T-helper 1 cell (primary cell): ENCODE results near the gene UPK3A.
"Not testable (repeated sequence)": the region's sequence is repeated elsewhere in the genome, so short reads cannot be mapped to it uniquely, and the experiment has no call there.

Experiments
- DNase-seq, 5 donors: peaks; one replicate each; pipeline ENCODE4 v3.0.0-alpha.2; 2012 to 2020

UPK3A gene

DNA sequence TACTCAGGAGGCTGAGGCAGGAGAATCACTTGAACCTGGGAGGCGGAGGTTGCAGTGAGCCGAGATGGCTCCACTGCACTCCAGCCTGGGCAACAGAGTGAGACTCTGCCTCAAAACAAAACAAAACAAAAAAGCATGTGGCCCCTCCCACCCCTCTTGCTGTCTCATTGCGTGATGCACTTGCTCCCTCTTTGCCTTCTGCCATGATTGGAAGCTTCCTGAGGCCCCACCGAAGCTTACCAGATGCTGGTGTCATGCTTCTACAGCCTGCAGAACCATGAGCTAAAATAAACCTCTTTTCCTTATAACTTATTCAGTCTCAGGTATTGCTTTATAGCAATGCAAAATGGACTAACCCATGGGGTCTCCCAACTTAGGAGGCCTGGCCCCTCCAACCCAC is 26.8 kb upstream of the UPK3A start:
- not testable (repeated sequence) for DNase-seq

DNA sequence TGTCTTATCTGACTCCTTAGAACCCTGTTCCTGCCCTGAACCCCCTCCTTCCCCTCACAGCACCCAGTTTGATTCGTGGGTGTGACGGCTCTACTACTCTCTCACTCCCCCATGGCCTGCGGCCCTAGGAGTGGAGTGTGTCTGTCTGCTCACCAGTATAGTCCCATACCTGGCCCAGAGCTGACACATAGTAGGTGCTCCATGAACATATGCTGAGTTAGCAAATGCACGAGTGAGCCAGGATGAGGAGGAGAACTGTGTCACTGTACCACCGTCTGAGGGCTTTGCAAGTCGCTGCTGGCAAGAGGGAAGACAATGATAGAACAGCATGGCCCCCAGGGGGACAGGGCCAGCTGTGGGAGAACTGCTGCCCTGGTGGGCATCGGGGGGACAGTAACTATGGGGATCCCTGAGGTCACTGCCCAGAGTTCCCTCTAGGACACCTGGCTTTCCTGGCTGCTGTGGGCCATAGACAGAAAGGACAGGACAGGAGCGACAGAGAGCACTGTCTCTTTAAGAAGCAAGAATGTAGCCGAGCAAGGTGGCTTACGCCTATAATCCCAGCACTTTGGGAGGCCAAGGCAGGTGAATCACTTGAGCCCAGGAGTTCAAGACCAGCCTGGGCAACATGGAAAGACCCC is 24.9 kb upstream of the UPK3A start:
- no peak for DNase-seq

DNA sequence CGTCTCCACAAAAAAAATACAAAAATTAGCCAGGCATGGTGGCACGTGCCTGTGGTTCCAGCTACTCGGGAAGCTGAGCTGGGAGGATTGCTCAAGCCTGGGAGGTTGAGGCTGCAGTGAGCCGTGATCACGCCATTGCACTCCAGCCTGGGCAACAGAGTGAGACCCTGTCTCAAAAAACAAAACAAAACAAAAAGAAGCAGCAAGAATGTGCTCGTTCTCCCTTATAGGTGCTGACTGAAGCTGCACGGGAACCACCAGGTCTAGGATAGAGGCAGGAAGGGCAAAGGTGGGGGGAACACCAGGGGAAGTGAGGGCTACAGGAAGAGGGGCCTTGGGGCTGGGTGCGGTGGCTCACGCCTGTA is 24.4 kb upstream of the UPK3A start:
- not testable (repeated sequence) for DNase-seq

DNA sequence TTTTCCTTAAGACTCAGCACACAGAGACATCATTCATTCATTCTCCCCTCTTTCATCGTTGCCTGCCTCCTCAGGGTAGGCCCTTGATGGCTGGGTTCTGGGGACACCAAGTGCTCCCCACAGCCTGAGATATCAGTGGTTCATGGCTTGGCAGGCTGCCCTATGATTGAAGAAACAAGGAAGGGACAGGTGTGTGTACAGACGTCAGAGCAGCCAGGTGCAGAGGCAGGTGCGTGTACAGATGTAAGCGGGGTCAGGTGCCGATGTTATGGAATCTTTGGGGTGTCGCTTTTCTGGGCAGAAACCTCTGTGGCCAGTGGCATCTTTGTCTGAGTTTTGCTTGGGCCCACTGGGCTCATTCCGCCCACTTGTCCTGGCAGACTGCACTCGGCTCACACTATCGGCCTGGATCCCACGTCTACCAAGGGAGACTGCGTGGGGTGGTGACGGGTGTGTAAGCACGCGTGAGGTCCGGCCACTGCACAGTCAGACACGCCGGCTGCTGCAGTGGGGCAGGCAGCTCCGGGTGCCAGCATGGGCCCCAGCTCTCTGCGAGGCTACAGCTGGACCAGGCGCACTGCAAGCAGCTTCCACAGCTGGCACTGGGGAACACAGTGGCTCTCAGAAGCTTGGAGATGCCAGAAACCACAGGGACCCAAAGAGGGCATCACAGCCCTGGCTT is 23.2 kb upstream of the UPK3A start:
- no peak for DNase-seq

DNA sequence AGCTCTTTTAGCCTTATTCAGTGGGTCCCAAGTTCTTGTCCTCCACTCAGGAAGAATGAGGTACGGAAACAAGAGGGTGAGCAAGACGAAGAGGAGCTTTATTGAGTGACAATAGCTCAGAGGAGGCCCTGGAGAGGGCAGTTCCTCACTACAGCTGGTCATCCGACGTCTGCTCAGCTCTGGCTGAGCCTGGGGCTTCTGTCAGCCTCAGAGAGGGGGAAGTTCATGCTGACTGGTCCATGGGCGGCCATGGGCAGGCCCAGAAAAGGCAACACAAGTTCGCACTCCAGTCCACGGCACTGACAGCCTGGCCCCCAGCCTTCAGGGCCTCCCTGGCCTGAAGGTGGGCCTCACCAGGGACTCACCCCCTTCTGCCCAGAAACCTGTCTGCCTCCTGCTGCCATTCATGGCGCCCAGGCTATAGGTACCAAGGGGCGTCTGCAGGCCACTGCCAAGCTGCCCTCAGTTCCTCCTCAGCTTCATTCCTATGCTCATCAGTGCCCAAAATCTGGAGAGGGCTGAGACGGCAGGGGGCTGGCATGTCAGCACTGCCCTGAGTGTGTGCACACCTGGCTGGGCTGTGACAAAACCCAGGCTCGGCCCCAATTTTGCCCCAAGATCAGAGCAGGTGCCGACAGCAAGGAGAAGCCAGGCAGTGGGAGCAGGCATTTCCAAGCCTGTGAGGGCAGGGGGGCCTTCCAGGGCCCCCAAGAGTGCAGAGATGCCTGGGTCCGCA is 22.4 kb upstream of the UPK3A start:
- no peak for DNase-seq

DNA sequence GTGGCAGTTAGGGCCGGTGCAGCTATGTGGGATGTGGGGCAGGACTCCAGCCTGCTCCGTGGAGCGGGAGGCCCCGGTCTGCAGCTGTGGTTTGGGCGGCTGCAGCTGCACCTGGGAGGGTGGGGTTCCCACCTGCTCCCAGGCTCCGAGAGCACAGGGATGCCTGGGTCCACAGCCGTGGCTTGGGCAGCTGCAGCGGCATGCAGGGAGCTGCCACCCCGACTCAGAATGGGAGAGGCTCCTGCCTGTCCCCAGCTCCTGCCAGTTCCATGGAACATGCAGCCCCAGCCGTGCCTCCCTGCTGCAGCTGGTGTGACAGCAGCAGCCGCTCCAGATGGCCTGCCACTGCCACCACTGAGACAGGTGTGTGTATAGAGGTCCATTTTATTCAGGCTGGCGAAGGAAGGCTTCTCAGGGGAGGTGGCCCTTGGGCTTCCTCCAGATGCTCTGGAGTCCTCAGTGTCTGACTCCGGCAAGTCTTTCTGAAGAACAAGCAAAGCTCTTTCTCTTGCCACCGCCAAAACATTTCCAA is 21.8 kb upstream of the UPK3A start:
- no peak for DNase-seq

DNA sequence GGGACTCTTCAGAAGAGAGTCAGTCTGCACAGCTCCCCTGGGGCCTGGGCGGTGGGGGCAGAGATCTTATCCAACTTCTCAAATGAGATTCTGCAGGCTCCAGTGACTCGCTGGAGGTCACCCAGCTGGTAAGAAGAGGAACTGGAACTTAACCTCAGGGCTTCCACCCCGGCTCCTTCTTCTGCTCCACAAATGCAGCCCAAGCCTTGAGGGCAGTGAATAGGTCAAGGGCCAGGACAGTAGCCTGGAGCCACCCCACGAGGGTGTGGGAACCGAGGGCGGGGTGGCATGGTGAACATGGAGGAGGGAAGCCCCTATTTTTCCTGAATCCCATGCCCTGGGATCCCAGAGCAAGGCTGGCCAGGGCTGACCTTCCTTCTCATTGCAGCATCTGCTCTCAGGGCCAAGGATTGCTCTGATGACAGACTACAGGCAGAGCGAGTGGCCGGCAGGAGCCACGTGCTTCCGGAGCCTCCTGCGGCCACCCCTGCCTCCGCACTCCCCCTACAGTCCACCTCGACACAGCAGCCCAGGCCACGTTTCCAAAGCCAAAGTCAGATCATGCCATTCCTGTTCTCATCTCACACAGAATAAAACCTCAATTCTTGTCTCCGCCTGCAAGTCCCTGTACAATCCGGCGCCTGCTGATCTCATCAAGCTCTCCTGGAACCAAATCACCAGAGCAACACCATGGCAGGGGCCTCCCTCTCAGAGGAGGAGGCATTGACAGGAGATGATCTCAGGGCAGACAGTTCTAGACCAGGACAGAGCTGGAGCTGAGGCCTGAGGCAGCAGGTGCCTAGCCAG is 21.1 kb upstream of the UPK3A start:
- DNase-seq = no peak

DNA sequence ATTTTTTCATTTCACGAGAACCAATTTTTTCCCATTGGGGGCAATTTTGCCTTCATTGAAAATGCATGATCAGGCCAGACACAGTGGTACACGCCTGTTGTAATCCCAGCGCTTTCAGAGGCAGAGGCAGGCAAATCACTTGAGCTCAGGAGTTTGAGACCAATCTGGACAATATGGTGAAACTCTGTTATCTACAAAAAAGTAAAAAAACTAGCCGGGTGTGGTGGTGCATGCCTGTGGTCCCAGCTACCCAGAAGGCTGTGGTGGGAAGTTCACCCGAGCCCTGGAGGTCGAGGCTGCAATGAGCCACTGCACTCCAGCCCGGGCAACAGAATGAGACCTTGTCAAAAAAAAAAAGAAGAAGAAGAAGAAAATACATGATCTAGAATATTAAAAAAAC is 19.2 kb upstream of the UPK3A start:
- DNase-seq = no peak

DNA sequence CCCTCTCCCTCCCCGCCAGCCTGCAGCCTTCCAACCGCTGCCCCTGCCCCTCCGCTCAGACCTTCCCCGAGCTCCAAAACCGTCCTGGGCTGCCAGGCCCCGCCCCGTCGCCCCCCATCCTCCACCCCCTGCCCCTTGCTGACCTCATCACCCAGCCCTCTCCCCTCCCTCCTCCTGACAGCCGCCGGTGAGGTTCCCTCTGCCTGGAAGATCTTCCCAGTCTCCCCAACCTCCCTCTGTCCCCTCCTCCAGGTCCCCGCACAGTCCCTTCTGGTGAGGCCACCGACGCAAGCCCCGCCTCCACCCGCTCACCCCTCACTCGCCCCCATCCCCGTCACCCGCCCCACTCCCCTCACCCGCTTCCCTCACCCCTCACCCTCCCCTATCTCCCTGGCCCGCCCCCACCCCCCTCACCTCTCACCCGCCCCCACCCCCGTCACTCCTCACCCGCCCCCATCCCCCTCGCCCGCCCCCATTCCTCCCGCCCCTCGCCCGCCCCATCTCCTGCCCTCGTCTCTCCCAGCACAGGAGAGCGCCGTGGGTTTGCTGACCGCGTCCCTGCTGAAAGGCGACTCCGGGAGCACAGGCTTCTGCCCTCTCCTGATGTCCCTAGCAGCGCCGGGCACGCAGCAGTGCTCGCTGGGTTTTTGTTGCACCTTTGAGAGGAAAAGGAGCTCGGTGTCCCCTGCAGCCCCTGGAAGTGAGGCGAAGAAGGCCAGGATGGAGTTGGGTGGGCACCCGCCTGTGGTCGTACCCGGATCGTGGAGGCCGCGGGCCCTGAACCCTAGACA is 16.4 kb upstream of the UPK3A start:
- DNase-seq = peak in 4 of 5 donors; percentile 8 to 26 (median 20)

DNA sequence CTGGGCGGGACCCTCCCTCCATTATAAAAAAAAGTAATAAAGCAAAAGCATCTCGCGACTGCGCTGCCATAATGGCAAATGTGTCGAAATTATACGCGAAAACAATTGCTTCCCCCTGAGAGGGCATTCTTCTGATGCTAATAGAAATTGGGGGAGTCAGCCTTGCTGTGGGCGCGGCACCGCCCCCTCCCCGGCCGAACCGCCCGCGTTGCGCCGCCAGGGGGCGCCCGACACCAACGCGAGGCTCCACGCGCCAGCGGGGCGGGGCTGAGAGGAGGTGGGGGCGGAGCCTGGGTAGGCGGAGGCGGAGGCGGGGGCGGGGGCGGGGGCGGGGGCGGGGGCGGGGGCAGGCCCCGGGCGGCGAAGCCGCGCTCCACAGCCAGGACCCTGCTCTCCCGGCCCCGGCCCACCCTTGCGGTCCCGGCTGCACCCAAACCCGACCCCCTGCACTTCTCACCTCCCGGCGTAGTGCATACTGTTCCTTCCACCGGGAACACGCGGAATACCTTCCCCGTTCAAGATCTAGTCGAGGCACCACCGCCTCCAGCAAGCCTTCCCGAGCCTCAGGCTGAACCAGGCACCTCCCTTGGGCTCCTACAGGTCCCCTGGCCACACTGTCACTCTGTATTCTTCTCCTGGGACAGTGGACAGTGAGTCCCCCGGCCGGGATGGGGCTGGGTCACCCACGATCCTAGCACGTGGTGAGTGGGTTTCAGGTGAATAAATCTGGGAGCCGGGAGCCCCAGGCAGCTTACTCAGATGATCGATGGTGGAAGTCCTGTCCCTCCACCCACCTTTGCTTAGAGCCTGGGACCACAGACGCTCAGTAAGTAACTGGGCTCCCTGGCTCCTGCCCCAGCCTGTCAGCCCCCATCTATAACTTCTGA is 15.5 kb upstream of the UPK3A start:
- peak; percentile 60 to 90 (median 83) for DNase-seq

DNA sequence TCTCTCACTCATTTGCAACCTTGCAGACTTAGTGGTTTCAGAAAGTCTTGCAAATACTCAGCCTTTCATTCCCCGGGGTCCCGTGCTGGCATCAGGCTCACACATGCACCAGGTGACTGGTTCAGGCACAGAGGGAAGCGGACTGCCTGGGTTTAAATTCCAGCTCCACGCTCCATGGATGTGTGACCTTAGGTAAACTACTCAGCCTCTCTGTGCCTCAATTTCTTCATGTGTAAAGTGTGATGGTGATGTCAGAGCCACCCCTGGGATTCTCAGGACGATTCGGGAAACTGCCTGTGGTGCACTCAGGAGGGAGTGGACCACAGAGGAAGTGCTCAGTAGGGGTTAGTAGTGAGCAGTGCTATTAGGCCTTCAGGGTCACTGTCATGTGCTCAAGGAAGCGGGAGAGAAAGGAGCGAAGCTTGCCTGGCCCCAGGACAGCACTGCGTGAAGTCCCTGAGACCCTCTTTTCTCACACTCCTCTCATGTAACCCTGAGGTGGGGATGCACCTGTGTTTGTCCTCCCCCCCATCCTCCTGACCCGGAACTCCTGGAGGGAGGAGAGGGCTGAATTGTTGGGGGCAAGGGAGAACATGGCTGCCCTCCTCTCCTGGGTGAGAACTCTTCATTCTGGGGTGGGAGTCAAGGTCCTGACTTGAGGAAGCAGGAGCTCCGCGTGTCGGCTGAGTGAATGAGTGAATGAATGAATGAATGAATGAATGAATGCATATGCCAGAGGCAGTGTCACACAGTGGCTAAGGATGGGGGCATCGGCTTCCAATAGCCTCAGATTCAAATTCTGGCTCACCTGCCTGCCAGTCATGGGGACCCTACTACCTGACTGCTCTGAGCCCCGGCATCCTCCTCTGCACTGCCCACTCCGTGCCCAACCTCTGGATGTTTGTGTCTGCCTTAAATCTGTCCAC is 14.4 kb upstream of the UPK3A start:
- no peak for DNase-seq

DNA sequence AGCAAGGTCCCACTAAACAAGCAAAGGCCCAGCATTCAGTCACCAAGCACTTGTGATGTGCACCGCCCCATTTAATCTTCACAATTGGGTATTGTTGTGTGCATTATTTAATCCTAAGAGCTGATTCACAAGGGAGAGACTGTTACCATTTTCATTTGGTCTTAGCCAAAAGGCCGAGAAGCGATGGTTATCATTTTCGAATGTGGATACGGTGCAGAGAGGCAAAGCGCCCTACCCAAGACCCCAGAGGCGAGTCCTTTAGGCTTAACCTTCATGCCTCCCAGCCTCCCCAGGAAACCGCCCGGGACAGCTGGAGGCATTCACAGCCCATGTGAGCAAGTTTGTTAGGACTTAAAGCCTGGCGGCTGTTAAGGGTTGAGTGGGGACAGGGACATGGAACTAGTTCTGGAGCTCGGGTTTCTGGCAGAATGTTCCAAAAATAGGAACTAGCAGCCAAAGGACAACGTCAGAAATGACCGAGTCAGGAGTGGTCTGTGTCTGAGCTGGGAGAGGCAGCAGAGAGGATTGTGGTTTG is 13.0 kb upstream of the UPK3A start:
- no peak for DNase-seq

DNA sequence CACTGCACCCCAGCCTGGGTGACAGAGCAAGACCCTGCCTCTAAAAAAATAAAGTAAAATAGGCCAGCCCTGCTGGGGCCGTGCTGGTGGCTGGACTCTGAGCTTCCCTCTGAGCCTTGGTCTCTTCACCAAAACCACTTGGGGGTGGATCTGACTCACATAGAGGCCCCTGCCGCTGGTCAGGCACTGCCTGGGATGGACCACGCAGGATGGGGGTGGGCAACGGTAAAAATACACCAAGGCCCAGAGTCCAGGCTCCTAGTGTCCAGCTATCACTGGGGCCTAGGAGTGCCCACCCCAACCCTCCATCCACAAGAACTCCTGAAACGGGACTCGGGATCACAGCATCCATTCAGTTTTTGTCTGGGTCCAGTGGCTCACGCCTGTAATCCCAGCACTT is 12.3 kb upstream of the UPK3A start:
- no peak for DNase-seq

DNA sequence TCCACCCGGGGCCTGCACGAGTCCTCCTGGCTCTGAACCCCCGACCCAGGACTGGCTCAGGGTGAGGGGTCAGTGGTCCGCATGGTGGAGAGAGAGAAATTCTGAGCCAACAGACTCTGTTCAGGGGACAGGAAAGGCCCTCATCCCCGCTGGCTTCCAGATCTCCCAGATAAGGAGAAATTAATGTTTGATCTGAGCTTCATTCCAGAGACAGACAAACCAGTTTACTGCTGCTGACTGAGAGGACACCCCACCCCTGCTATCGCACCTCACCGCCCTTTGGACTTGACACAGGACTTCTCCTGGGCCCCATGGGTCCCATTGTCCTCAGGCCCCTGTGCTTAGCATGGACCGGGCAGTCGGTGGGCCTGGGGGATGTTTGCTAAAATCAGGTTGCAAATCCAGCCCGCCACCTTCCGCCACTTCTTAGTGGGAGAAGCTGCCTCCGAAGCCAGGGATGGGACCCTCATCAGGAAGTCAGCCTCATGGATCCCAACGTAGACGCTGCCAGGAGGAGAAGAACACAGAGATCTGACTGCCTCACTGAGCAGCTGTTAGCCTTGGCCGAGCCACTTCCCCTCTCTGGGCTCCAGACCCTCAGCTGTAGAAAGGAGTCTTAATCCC is 11.2 kb upstream of the UPK3A start:
- no peak for DNase-seq

DNA sequence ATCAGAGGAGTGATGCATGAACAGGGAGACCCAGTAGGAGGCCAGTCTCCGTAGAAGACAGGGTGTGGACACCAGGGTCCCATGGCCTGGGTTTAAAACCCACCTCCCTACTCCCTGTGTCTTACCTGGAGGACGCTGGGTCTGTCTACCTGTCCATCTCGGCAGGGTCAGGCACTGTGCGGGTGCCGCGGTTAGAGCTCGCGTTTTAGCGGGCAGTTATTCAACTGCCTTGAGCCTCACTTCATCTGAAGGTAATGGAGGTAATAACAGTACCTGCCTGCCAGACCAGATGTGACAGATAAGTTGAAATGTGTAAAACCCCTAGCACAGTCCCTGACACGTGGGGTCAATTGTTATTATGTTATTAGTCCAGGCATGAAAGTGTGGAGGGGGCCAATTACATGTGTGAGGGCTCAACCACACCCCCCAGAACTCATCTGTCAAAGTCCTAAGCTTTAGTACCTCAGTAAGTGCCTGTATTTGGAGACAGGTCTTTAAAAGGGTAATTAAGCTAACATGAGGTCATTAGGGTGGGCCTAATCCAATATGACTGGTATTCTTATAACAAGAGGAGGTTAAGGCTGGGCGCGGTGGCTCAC is 8.1 kb upstream of the UPK3A start:
- no peak for DNase-seq

DNA sequence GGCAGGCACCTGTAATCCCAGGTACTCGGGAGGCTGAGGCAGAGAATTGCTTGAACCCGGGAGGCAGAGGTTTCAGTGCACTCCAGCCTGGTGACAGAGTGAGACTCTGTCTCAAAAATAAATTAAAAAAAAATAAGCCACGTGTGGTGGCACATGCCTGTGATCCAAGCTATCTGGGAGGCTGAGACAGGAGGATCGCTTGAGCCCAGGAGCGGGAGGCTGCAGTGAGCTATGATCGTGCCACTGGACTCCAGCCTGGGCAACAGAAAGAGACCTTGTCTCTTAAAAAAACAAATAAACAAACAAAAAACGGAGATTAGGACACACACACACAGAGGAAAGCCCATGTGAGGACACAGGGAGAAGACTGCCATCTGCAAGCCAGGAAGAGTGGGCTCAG is 7.0 kb upstream of the UPK3A start:
- not testable (repeated sequence) for DNase-seq

DNA sequence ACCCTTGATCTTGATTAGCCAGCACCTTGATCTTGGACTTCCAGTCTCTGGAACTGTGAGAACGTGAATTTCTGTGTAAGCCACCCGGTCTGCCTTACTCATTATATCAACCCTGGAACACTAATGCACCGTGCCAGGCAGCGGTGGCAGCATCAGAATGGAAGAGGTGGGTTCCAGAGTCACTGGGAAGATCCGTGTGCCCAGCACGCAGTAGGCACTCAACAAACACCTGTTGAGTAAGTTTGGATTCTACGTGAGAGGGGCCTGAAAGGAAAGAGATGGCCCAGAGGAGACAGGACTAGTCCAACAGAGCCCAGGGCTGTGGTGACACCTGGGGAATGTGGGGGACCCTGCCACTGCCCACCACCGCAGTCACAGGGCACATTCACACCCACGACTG is 6.6 kb upstream of the UPK3A start:
- DNase-seq = no peak

DNA sequence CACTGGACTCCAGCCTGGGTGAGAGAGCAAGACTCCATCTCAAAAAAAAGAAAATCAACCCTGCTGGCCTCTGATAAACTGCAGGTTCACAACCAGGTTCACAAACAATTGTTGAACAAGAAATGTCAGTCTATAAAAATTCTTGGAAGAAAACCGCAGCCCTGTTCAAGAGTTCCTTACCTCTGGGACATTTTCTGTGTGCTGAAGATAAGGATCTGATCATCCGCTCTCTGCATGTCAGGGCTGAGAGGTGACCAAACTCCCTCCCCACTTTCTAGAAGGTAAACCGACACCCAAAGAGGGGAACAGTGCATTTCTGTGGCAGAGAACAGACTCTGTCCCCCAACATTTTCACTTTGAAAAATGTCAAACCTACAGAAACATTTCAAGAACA is 4.2 kb upstream of the UPK3A start:
- DNase-seq = no peak

DNA sequence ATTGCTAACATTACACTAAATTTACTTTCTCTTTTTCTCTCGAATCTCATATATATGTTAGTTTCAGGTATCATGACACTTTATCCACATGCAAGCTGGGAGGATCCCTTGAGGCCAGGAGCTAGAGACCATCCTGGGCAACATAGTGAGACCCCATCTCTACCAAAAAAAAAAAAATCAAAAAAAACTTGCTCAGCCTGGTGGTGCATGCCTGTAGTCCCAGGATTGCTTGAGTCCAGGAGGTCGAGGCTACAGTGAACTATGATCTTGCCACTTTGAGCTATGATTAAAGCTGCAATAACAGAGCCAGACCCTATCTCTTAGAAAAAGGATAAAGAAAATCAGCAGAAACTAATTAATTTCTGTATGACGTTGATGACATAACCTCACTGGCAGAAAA is 3.7 kb upstream of the UPK3A start:
- no peak for DNase-seq
